B cell (primary cell): ENCODE data around the gene EPS8L3. TPM values are rescaled to one million over a fixed set of nuclear protein-coding genes. Genes with fewer than 3 reads are reported as not detected.

ENCODE experiments used
- ATAC-seq: fragments of 200-7000 bp; cut with Tn5 transposase; one replicate; pipeline ENCODE4 v1.10.0; 2021; ENCODE audit warnings: low read depth, mild to moderate bottlenecking, moderate number of reproducible peaks, moderate library complexity
- CTCF ChIA-PET: fragments of 350-600 bp; sonication (Branson Sonifier 250); formaldehyde crosslinking; loops from one replicate; lab custom pipeline; 2021; ENCODE audit warnings: antibody characterized with exemption, inconsistent platforms; lab: Charles Lee
- POLR2A ChIA-PET: fragments of 350-600 bp; sonication (Branson Sonifier 250); formaldehyde crosslinking; loops from one replicate; lab custom pipeline; 2021; ENCODE audit warnings: antibody characterized with exemption; lab: Charles Lee
- DNase-seq: peaks from one replicate; pipeline ENCODE4 v3.0.0; 2013
- H2AFZ ChIP-seq: 2 replicates; pipeline ENCODE4 v1.6.1; 2012; ENCODE audit warnings: mild to moderate bottlenecking, low read depth, low read length; ENCODE audit not compliant: insufficient read depth, poor library complexity, severe bottlenecking
- H3K27ac ChIP-seq, 2 donors: 1 replicate in 1 of 2; 2 replicates in 1 of 2; pipeline ENCODE4 v1.5.1; 2012 to 2013; ENCODE audit warnings: low read length in 2 of 2, mild to moderate bottlenecking in 2 of 2, moderate library complexity in 1 of 2
- H3K27me3 ChIP-seq, 4 experiments: fragments of 200-600 bp in 1 of 4; sonication (generic) in 1 of 4; replicated peaks in 1 of 4; 1 replicate in 2 of 4; 2 replicates in 2 of 4; pipeline versions ENCODE4 v1.6.1 to v1.7.0; 2013 to 2016; ENCODE audit warnings: low read length in 3 of 4, mild to moderate bottlenecking in 2 of 4, mixed read lengths in 1 of 4, moderate library complexity in 1 of 4; ENCODE audit not compliant: insufficient read depth in 4 of 4, control insufficient read depth in 3 of 4; ENCODE audit errors: control extremely low read depth in 1 of 4
- H3K36me3 ChIP-seq, 2 experiments: replicated peaks in 1 of 2; 1 replicate in 1 of 2; 2 replicates in 1 of 2; pipeline versions ENCODE4 v1.6.1 to v1.7.1; 2013; ENCODE audit warnings: low read length in 1 of 2; ENCODE audit not compliant: insufficient read depth in 2 of 2, control insufficient read depth in 1 of 2; ENCODE audit errors: control extremely low read depth in 1 of 2, extremely low read depth in 1 of 2
- H3K4me1 ChIP-seq, 2 donors: fragments of 200-600 bp in 1 of 2; sonication (generic) in 1 of 2; 1 replicate in 1 of 2; 2 replicates in 1 of 2; pipeline versions ENCODE4 v1.5.1 to v1.6.1; 2013 to 2017; ENCODE audit warnings: low read length in 2 of 2; ENCODE audit not compliant: control insufficient read depth in 2 of 2, insufficient read depth in 2 of 2
- H3K4me2 ChIP-seq: replicated peaks from 2 replicates; pipeline ENCODE3; 2012; ENCODE audit warnings: mild to moderate bottlenecking, low read depth, low read length; ENCODE audit not compliant: poor library complexity, severe bottlenecking
- H3K4me3 ChIP-seq, 5 experiments: fragments of 200-600 bp in 1 of 5; sonication (generic) in 1 of 5; 1 replicate in 3 of 5; 2 replicates in 2 of 5; pipeline versions ENCODE4 v1.5.1 to v1.7.0; 2011 to 2016; ENCODE audit warnings: low read length in 4 of 5, mild to moderate bottlenecking in 4 of 5, low read depth in 2 of 5, control low read depth in 1 of 5, moderate library complexity in 1 of 5; ENCODE audit not compliant: insufficient read depth in 1 of 5; ENCODE audit errors: control extremely low read depth in 1 of 5, extremely low read depth in 1 of 5
- H3K79me2 ChIP-seq: fragments of 200-600 bp; sonication (generic); one replicate; pipeline ENCODE4 v1.6.0; 2016; ENCODE audit warnings: low read length; ENCODE audit not compliant: control insufficient read depth, insufficient read depth
- H3K9ac ChIP-seq: fragments of 200-600 bp; sonication (generic); 2 replicates; pipeline ENCODE4 v1.6.1; 2017; ENCODE audit warnings: mild to moderate bottlenecking, low read length, moderate library complexity
- H3K9me3 ChIP-seq, 3 donors: one replicate each; pipeline versions ENCODE4 v1.6.1 to v1.7.1; 2013; ENCODE audit warnings: low read length in 2 of 3; ENCODE audit not compliant: control insufficient read depth in 2 of 3, insufficient read depth in 1 of 3; ENCODE audit errors: control extremely low read depth in 1 of 3
- H4K20me1 ChIP-seq: 2 replicates; pipeline ENCODE4 v1.6.0; 2012; ENCODE audit warnings: mild to moderate bottlenecking, low read length; ENCODE audit not compliant: insufficient read depth, control insufficient read depth, poor library complexity, severe bottlenecking
- H3K27ac Mint-ChIP-seq: one replicate; pipeline ENCODE4 v1.8.0; 2021; ENCODE audit warnings: mixed read lengths
- H3K27me3 Mint-ChIP-seq: one replicate; pipeline ENCODE4 v1.8.0; 2021; ENCODE audit warnings: mixed read lengths
- H3K4me1 Mint-ChIP-seq: one replicate; pipeline ENCODE4 v1.8.0; 2021; ENCODE audit warnings: mixed read lengths
- H3K4me3 Mint-ChIP-seq: one replicate; pipeline ENCODE4 v1.8.0; 2021; ENCODE audit warnings: mixed read lengths
- H3K9me3 Mint-ChIP-seq: one replicate; pipeline ENCODE4 v1.8.0; 2022; ENCODE audit warnings: mixed read lengths; ENCODE audit not compliant: insufficient read depth
- CTCF ChIP-seq: fragments of 200-600 bp; IDR thresholded peaks from one replicate; pipeline ENCODE4 v1.8.0; 2022; ENCODE audit warnings: antibody characterized with exemption, mild to moderate bottlenecking
- EZH2 ChIP-seq: IDR thresholded peaks from 2 replicates; pipeline ENCODE4 v1.6.1; 2012; ENCODE audit warnings: borderline replicate concordance, low read depth, mild to moderate bottlenecking, moderate library complexity, low read length; ENCODE audit not compliant: insufficient read depth, poor library complexity, severe bottlenecking
- WGBS: methylation state at CpG from one replicate; pipeline ENCODE4 v1.1.5; 2013; ENCODE audit warnings: missing lambda C conversion rate; ENCODE audit not compliant: insufficient coverage; 5-methylcytosine and 5-hydroxymethylcytosine counted together
- intact Hi-C: fragments of 100-400 bp; cut with micrococcal nuclease; formaldehyde crosslinking; loops from one replicate; pipeline ENCODE4 v1.10.0; 2022
- polyA plus RNA-seq: library from polyadenylated mRNA; depleted of rRNA; stranded (reverse); fragments of >200 nt; gene quantifications from 2 replicates; pipeline ENCODE4 v1.2.3, GENCODE V29; 2012
- total RNA-seq, 2 donors: library from RNA; stranded (reverse); fragments of 120-200 nt in 1 of 2; gene quantifications; 1 replicate in 1 of 2; 2 replicates in 1 of 2; pipeline versions ENCODE4 v1.2.3 to v1.2.4, GENCODE V29; 2013 to 2022

The EPS8L3 gene
- total and polyA plus RNA-seq, 2 donors (not counting 1 experiment from before 2014, with no cell fraction given), result not detected

GRCh38 chr1:109740615-109741373 is 22.9 kb downstream of the EPS8L3 start, which contains the start of gene GSTM3:
TSS of gene GSTM3 (minus strand) at chr1:109741038. CDS start at chr1:109740287, 751 bp downstream.
- 2% methylated on average over 9 of the region's 10 CpGs for WGBS
- Histone ChIP-seq H3K9ac (peak within 1 kb of the TSS; percentile 65), H3K4me1 (peaks cover 11 to 16% of the 10 kb centered on the region in 2 donors), H3K4me2 (peak within 1 kb of the TSS; percentile 96), H4K20me1 (no peaks in the 10 kb centered on the region), H3K79me2 (no peaks in the 10 kb centered on the region), H2AFZ (peak within 1 kb of the TSS; percentile 90), H3K36me3 (no peaks in the 10 kb centered on the region), H3K4me3 (peak within 1 kb of the TSS; percentile 27 to 65 (median 62)), H3K27ac (no peak within 1 kb of the TSS), H3K27me3 (peaks cover 0 to 44% (median 18%) of the 10 kb centered on the region in 4 experiments), H3K9me3 (peaks cover 0 to 6% (median 0%) of the 10 kb centered on the region in 3 donors)
- ChIA-PET CTCF (interaction anchor here (1.3 to 1.8 kb wide), 4 partner anchors 36 to 244 kb away, joined by 3 to 5 read pairs (median 4); partner anchors contain the start of genes AHCYL1 and GSTM1), POLR2A (no interaction called here)
- peak within 1 kb of the TSS; percentile 89 for H3K4me3 Mint-ChIP-seq
- H3K4me1 Mint-ChIP-seq, result peaks cover 17% of the 10 kb centered on the region
- H3K27ac Mint-ChIP-seq, result no peak within 1 kb of the TSS
- TF ChIP-seq CTCF (no peak), EZH2 (no peak)
- ATAC-seq (peak; percentile 8), DNase-seq (no peak)
- peaks cover 43% of the 10 kb centered on the region for H3K27me3 Mint-ChIP-seq
- H3K9me3 Mint-ChIP-seq, result no peaks in the 10 kb centered on the region
- intact Hi-C loops, result loop anchor here (1.0 to 2.0 kb wide), 2 partner anchors 54 to 244 kb away; partner anchors contain the start of genes AHCYL1 and GSTM1
